ENCODE measurements around the gene TSPAN10.
"Not testable (repeated sequence)": the region's sequence is repeated elsewhere in the genome, so short reads cannot be mapped to it uniquely, and the experiment has no call there.

Gene TSPAN10

DNA sequence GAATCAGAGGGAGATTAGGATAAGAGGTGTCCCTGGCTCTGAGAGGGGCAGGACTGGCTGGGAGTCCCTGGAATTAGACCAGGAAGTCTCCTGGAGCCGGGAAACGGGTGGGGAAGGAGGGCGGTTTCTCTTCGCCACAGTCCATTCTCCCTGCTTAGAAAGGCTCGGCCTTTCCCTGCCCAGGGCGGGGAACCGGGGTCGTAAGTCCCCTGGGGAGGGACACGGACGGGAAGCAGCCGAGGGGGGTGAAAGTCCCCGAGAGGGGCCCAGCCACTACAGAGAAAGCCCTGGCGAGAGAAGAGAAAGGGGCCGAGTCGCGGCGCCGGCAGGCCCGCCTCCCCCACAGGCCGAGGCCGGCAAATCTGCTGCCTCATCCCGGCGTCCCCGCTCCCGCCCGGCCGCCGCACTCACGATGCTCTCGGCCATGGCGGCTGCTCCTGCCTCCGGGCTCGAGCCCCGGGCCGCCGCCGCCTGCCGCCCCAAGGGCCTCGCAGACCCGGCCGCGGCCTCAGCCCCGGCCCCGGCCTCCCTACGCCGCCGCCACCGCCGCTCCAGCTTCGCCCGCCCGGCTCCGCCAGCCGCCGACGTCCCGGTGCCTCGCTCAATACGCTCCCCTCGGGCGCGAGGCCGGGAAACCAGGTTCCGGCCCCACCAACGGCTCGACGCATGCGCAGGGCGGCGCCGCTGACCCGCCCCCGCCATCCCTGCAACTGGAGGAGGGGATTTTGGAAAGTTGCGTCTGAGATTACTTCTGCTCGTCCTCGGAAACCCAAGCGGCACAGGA is at the start of gene TSPAN10, which contains the start of gene NPLOC4:
Gene TSPAN10, plus strand, starts transcription at position 692 of the 784 bp plus-strand sequence. CDS start 5,217 bp downstream, outside the sequence.
Gene NPLOC4, minus strand, starts transcription at position 608 of the 784 bp plus-strand sequence. Its CDS starts 182 bp downstream, at position 426.
- DNase-seq: peak; percentile 35

DNA sequence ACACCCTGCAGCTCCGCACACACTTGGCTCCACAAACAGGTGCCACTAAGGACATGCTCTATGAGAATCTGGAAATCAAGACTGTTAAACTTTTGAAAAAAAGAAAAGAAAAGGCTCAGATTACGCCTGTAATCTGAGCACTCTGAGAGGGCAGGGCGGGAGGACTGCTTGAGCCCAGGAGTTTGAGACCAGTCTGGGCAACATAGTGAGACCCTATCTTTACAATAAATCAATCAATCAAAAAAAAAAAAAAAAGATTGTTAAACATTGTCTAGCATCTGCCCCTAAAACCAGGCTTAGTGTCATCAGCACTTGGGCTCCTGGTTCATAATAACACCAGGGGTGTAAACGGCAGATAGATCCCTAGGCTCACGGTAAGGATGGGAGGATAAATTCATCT is 47.4 kb upstream of the TSPAN10 start:
- DNase-seq: no peak

DNA sequence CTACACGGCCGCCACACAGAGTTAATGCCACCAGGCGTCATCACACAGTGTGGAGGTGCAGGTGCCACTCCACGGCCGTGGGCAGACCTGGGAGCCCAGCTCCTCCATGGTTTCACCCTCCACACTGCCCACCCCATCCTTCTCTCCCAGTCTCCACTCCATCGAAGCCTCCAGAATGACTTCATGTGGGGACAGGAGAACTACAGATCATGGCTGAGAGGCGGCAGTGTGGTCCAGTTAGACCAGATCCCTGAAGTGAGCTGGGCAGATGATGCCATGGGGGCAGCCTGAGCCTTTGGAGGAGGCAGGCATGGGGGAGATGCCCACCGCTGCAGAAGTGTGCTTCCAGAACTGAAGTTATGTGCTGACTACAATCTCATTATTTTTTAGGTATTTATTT is 46.9 kb upstream of the TSPAN10 start:
- DNase-seq: no peak

GRCh38 chr17:81591971-81592370 is 45.0 kb upstream of the TSPAN10 start:
- DNase-seq: no peak

- DNase-seq: no peak
Observed at GRCh38 chr17:81593105-81593871, 43.7 kb upstream of the TSPAN10 start.

GRCh38 chr17:81599719-81600486 is 37.1 kb upstream of the TSPAN10 start:
- DNase-seq: no peak

- DNase-seq: peak; percentile 12
Observed at GRCh38 chr17:81601525-81602120, 35.4 kb upstream of the TSPAN10 start.

DNA sequence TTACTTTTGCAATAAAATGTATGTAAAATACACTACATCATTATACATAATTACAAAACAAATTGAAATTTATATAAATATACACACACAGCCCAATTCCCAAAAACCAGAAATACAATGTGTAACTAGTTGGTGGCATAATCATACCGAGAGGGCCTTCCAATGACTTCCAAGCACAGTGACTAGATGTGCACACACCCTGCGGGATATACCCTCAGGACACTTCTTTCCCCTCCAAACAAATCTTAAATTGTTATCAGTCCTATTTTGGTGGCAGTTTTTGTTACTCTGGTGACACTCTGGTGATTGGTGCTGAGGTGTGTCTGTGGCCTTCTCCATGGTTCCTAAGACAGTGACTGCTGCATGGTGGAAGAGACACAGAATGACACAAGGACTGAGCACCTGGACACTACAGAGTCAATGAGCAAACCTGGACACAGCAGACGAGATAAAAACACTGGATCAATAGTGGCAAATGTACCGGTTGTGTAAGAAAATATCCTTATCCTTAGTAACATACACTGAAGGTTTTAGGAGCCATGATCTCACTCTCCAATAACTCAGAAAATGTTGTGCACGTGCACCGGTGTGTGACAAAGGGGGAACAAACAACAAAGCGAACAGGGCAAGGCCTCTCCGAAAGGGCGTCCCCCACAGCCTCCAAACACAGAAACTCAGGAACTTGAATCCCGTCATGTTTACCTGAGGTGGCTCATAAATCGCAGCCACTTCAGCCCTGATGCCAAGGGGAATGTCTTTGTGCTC is 33.0 kb upstream of the TSPAN10 start:
- DNase-seq: no peak

- DNase-seq: no peak
Observed at GRCh38 chr17:81607431-81607830, 29.6 kb upstream of the TSPAN10 start.

DNA sequence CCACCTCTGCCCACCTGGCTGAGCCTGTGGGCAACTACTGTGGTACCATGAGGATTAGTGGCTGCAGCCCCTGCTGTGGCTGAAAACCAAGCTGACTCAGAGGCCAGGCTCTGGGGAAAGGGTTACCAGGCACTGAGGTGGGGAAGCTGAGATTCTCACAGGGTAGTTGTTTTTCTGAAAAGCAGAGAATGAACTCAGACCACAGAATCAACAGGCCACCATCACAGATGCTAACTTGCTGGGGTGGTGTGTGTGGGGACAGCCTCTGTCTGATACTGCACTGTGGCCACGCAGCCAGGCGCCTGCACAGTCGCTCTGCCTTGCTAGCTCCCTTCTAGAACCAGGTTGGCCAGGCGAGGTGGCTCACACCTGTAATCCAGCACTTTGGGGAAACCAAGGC is 28.9 kb upstream of the TSPAN10 start:
- DNase-seq: no peak

DNA sequence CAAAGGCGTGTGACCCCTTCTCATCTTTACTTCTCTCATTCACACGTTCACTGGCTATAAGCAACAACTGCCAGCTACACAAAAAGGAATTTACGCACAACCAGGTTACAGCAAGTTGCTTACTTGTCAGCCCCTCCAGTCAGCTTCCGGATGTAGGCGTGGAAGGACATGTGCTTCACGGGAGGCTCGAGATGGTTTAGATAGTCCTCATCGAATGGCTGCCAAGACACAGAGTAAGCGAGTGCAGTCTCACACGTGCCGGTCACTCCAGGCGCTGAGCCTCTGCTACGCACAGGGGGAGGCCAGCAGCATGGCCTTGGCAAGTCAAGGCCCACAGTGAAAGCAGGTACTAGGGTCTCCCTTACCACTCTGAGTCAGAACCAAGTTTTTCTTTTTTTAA is 28.4 kb upstream of the TSPAN10 start:
- no peak for DNase-seq

DNA sequence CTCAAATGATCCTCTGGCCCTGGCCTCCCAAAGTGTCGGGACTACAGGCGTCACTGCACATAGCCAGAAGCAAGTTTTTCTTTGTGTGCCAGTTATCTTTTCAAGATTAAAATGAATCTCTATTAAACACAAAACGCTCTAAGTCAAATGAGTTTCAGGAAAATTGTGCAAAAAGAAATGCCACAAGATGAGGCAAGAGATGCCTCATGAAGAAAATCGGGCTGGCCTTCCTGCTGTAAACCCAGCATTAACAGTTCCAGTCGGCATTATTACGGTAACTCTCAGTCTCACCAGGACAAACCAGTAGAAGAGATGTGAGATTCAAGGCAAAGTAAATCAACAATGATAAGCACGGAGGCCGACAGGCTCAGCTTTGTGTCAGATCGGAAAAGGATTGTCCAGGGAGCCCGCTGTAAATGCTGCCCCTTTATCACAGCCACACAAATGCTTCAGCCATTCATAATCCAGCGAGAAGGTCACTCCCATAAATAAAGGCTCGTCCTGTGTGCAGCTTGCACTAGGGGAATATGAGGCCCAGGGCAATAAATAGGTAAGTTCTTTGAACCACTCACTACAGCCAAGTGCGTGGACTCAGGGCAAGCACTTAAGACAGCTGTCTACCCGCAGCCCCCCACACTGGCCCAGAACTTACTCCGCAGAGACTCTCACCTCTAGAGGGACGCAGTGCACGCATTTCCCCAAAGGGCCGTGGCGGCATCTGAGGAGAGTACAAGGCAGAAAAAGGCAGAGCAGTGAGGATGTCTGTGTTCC is 27.3 kb upstream of the TSPAN10 start:
- no peak for DNase-seq

GRCh38 chr17:81612172-81612970 is 24.6 kb upstream of the TSPAN10 start:
- DNase-seq: no peak

DNA sequence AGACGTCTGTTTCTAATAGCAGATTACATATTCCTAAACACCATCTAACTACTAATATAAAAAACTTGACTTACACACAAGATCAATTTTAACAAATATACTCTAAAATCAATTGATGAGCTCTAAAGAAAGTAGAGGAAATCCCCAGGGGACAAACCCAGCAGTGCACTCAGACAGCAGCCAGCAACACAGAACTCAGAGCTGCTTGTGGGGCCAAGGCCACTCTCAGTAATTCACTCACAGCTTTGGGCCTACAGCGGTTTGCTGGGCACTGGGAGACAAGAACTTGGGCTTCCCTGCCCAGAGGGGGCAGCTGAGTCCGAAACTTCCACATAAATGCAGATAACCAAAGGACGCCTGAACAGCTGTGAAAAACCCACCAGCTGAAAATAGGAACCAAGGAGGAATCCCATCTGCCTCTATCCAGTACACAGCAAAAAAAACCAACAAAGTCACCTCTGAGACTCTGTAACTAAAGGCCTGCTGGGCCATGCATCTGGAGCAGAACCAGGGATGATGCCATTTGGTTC is 21.5 kb upstream of the TSPAN10 start:
- DNase-seq: no peak

DNA sequence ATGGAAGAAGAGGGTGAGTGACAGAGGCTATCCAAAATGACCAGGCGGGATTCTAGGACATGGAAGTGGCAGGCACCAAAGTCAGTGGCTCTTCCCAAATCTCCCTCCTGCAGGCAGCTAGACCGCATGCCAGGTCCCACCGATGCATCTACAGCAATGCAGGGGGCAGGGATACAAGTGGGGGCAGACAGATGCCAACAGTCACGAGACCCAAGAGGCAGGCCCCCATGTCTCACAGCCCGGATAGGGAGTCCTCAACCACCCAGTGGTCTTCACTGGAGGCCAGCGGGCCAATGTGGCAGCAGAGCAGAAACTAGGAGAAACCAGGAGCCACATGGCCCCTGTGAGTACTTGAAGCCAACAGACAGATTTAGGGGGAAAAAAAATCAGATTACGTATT is 20.1 kb upstream of the TSPAN10 start:
- no peak for DNase-seq

DNA sequence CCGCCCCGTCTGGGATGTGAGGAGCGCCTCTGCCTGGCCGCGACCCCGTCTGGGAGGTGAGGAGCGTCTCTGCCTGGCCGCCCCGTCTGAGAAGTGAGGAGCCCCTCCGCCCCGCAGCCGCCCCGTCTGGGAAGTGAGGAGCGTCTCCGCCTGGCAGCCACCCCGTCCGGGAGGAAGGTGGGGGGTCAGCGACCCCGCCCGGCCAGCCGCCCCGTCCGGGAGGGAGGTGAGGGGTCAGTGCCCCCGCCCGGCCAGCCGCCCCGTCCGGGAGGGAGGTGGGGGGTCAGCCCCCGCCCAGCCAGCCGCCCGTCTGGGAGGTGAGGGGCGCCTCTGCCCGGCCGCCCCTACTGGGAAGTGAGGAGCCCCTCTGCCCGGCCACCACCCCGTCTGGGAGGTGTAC is 18.7 kb upstream of the TSPAN10 start:
- DNase-seq: not testable (repeated sequence)

DNA sequence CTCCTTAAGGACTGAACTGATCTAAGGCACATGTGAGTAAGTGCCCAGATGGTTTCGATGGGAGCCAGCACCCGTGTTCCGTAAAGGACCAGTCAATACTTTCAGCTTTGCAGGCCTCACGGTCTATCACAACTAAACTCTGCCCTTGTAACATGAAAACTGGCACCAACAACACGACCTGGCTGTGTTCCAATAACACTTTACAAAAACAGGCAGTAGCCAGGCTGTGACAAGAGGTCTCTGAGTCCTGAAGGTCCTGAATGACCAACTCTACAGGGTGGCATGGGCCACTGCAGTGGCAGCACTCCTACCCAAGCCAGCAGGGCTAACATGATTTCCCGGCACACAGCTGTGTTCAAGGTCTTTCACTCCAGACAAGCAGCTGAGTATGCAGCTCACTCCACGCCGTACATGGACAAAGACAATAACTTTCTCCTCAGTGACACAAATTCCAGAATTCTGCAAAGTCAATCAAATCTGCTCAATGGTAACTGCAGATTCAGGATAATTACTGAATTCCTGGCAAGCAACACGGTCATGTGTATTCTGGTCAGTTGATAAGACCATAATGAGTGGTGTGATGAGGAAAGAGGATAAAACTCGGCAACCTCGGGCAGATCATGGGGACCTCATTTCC is 15.4 kb upstream of the TSPAN10 start:
- DNase-seq: no peak

DNA sequence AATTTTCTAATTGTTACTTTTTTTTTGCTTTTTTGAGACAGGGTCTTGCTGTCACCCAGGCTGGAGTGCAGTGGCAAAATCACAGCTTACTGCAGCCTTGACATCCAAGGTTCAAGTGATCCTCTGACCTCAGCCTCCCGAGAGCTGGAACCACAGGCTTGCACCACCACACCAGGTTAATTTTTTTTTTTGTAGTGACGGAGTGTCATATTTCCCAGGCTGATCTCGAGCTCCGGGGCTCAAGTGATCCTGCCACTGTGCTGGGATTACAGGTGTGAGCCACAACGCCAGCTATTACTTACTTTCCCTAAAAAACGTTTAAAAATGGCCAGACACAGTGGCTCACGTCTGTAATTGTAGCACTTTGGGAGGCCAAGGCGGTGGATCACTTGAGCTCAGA is 6.7 kb upstream of the TSPAN10 start:
- no peak for DNase-seq

- no peak for DNase-seq
Observed at GRCh38 chr17:81631482-81631881, 5.5 kb upstream of the TSPAN10 start.

GRCh38 chr17:81635431-81635830 is 1.6 kb upstream of the TSPAN10 start:
- no peak for DNase-seq
